Measurements from ENCODE around the gene IGHMBP2.

Gene IGHMBP2

GRCh38 chr11:68988491-68988890 lies 84.8 kb downstream of the IGHMBP2 start:
- DNase-seq = no peak

All from suppressor macrophage (primary cell).